GM06990 (cell line): ENCODE measurements around the gene PIGT.
A peak's percentile ranks its signal among the peaks of the same experiment; 100 is the strongest.

Experiments used
- DNase-seq: peaks from one replicate; pipeline ENCODE4 v3.0.0-alpha.2; 2011; ENCODE audit not compliant: insufficient read length; ENCODE audit errors: extremely low read depth
- H3K27me3 ChIP-seq: replicated peaks from 2 replicates; pipeline ENCODE4 v1.6.0; 2011; ENCODE audit warnings: low read length; ENCODE audit not compliant: control insufficient read depth, insufficient read depth
- H3K36me3 ChIP-seq: 2 replicates; pipeline ENCODE4 v1.5.1; 2011; ENCODE audit warnings: low read length; ENCODE audit not compliant: control insufficient read depth, insufficient read depth
- H3K4me3 ChIP-seq: replicated peaks from 2 replicates; pipeline ENCODE4 v1.5.1; 2011; ENCODE audit warnings: low read depth, mild to moderate bottlenecking, control low read depth, low read length
- CTCF ChIP-seq: IDR thresholded peaks from 2 replicates; pipeline ENCODE4 v1.5.1; 2011; ENCODE audit warnings: low read length, control low read depth, mild to moderate bottlenecking, inconsistent platforms; ENCODE audit not compliant: insufficient read depth, poor library complexity, severe bottlenecking

PIGT gene

GRCh38 chr20:45425561-45425960, 9.6 kb downstream of the PIGT start:
- TF ChIP-seq CTCF: no peak
- Histone ChIP-seq H3K4me3 (no peak overlapping the region), H3K27me3 (no peaks in the 10 kb centered on the region), H3K36me3 (peaks cover 25% of the 10 kb centered on the region)
- no peak for DNase-seq

- Histone ChIP-seq H3K36me3 (peaks cover 17% of the 10 kb centered on the region), H3K27me3 (no peaks in the 10 kb centered on the region), H3K4me3 (no peak overlapping the region)
- no peak for DNase-seq
- no peak for TF ChIP-seq CTCF
These were observed 10.5 kb downstream of the PIGT start for GRCh38 chr20:45426320-45427016.

- TF ChIP-seq CTCF: no peak
These were observed 11.6 kb downstream of the PIGT start for GRCh38 chr20:45427236-45428149.

GRCh38 chr20:45429618-45430017, 13.7 kb downstream of the PIGT start:
- DNase-seq: no peak
- no peak for TF ChIP-seq CTCF
- H3K4me3 ChIP-seq: no peak overlapping the region
- H3K27me3 ChIP-seq: no peaks in the 10 kb centered on the region
- peaks cover 8% of the 10 kb centered on the region for H3K36me3 ChIP-seq

More at GRCh38 chr20:45427236-45428149, 11.6 kb downstream of the PIGT start:
- Histone ChIP-seq H3K36me3 (peaks cover 15% of the 10 kb centered on the region), H3K4me3 (no peak overlapping the region), H3K27me3 (no peaks in the 10 kb centered on the region)
- DNase-seq: no peak

GRCh38 chr20:45432294-45432693, 16.4 kb downstream of the PIGT start:
- no peak for TF ChIP-seq CTCF
- Histone ChIP-seq H3K27me3 (no peaks in the 10 kb centered on the region), H3K4me3 (no peak overlapping the region), H3K36me3 (no peaks in the 10 kb centered on the region; the same call in 1 of the 2 replicates)
- DNase-seq: peak; percentile 77
